ENCODE results near the gene UBP1. TPM values are rescaled to one million over a fixed set of nuclear protein-coding genes. Genes with fewer than 3 reads are reported as not detected.

UBP1 gene
- total RNA-seq, 1 experiment from 2014 or later: 69.5 TPM

Other genes with a start within 250 kb of the UBP1 start
- gene SUSD5, start 221.6 kb downstream of the UBP1 start, total RNA-seq (2021; ENCODE audit: unreplicated experiment): not detected
- 12.8 TPM for gene FBXL2, start 163.0 kb downstream of the UBP1 start, total RNA-seq (2021; ENCODE audit: unreplicated experiment)